Fibroblast of lung (primary cell): ENCODE data around the gene PCF11. TPM values are rescaled to one million over a fixed set of nuclear protein-coding genes. Genes with fewer than 3 reads are reported as not detected.

Experiments used
- DNase-seq, 2 donors: peaks; one replicate each; pipeline versions ENCODE4 v3.0.0 to v3.0.0-alpha.2; 2010; ENCODE audit warnings: low read depth in 2 of 2
- H2AFZ ChIP-seq: 2 replicates; pipeline ENCODE4 v1.5.1; 2012; ENCODE audit warnings: low read length, control low read depth, inconsistent platforms
- H3K27ac ChIP-seq: 2 replicates; pipeline ENCODE4 v1.5.1; 2011; ENCODE audit warnings: low read length, control low read depth; ENCODE audit not compliant: insufficient read depth
- H3K27me3 ChIP-seq: 2 replicates; pipeline ENCODE4 v1.5.1; 2011; ENCODE audit warnings: mild to moderate bottlenecking, low read length; ENCODE audit not compliant: control insufficient read depth, insufficient read depth
- H3K36me3 ChIP-seq: 2 replicates; pipeline ENCODE4 v1.5.1; 2011; ENCODE audit warnings: low read length; ENCODE audit not compliant: control insufficient read depth, insufficient read depth
- H3K4me1 ChIP-seq: 2 replicates; pipeline ENCODE4 v1.5.1; 2011; ENCODE audit warnings: low read length; ENCODE audit not compliant: control insufficient read depth, insufficient read depth; ENCODE audit errors: extremely low read depth
- H3K4me2 ChIP-seq: 2 replicates; pipeline ENCODE4 v1.5.1; 2011; ENCODE audit warnings: low read length, control low read depth; ENCODE audit not compliant: insufficient read depth; ENCODE audit errors: extremely low read depth
- H3K4me3 ChIP-seq, 4 experiments: fragments of 200-600 bp in 1 of 4; sonication (generic) in 1 of 4; replicated peaks in 1 of 4; 2 replicates each; pipeline ENCODE4 v1.5.1; 2011 to 2016; ENCODE audit warnings: low read length in 4 of 4, low read depth in 3 of 4, mild to moderate bottlenecking in 3 of 4, control low read depth in 2 of 4, inconsistent platforms in 1 of 4, mixed read lengths in 1 of 4; ENCODE audit not compliant: insufficient read depth in 1 of 4; ENCODE audit errors: control extremely low read depth in 1 of 4
- H3K79me2 ChIP-seq: 2 replicates; pipeline ENCODE4 v1.5.1; 2012; ENCODE audit warnings: mild to moderate bottlenecking, low read length, inconsistent platforms; ENCODE audit not compliant: control insufficient read depth, insufficient read depth
- H3K9ac ChIP-seq: 2 replicates; pipeline ENCODE4 v1.5.1; 2011; ENCODE audit warnings: mild to moderate bottlenecking, low read length, control low read depth; ENCODE audit not compliant: insufficient read depth
- H3K9me3 ChIP-seq: 2 replicates; pipeline ENCODE4 v1.5.1; 2012; ENCODE audit warnings: low read depth, low read length; ENCODE audit not compliant: control insufficient read depth, insufficient read depth
- H4K20me1 ChIP-seq: 2 replicates; pipeline ENCODE4 v1.5.1; 2011; ENCODE audit warnings: low read length; ENCODE audit not compliant: control insufficient read depth, insufficient read depth; ENCODE audit errors: extremely low read depth
- CTCF ChIP-seq, 2 donors: IDR thresholded peaks in 1 of 2; conservative IDR thresholded peaks in 1 of 2; 1 replicate in 1 of 2; 2 replicates in 1 of 2; pipeline ENCODE4 v1.5.1; 2011 to 2012; ENCODE audit warnings: low read length in 2 of 2, control low read depth in 1 of 2, inconsistent platforms in 1 of 2, low read depth in 1 of 2, mild to moderate bottlenecking in 1 of 2
- EZH2 ChIP-seq: IDR thresholded peaks from 2 replicates; pipeline ENCODE4 v1.5.1; 2012; ENCODE audit warnings: low read length, control low read depth, mild to moderate bottlenecking; ENCODE audit errors: missing control alignments
- polyA plus RNA-seq, 2 donors: library from polyadenylated mRNA; depleted of rRNA in 1 of 2; stranded (reverse) in 1 of 2; unstranded in 1 of 2; fragments of >200 nt; gene quantifications; 2 replicates each; pipeline ENCODE4 v1.2.1, GENCODE V29; 2011 to 2012; ENCODE audit warnings: missing spikeins in 1 of 2
- total RNA-seq: library from RNA; depleted of rRNA; stranded (reverse); fragments of >200 nt; gene quantifications from 2 replicates; pipeline ENCODE4 v1.2.1, GENCODE V29; 2014

The PCF11 gene
- total and polyA plus RNA-seq, 2 donors (not counting 1 experiment from before 2014, with no cell fraction given) = 26.6 to 44.8 TPM

GRCh38 chr11:83122050-83122449 lies 34.9 kb upstream of the PCF11 start:
- Histone ChIP-seq H3K36me3 (no peaks in the 10 kb centered on the region), H3K9me3 (no peaks in the 10 kb centered on the region), H3K4me3 (no peak overlapping the region), H4K20me1 (no peaks in the 10 kb centered on the region), H3K4me1 (peaks cover 4% of the 10 kb centered on the region), H3K27me3 (no peaks in the 10 kb centered on the region), H3K9ac (no peak overlapping the region), H3K79me2 (no peaks in the 10 kb centered on the region), H3K4me2 (no peak overlapping the region), H2AFZ (no peak overlapping the region), H3K27ac (no peak overlapping the region)
- DNase-seq = no peak
- no peak for TF ChIP-seq CTCF (conservative IDR thresholded peaks at IDR 0.05 in 1 of 2, IDR thresholded peaks at IDR 0.05 in 1 of 2; ENCODE audit: low read depth in 1 of 2, low read length in 2 of 2)
- TF ChIP-seq EZH2 = no peak

GRCh38 chr11:83122766-83123165 lies 34.2 kb upstream of the PCF11 start:
- Histone ChIP-seq H3K27ac (no peak overlapping the region), H3K79me2 (no peaks in the 10 kb centered on the region), H3K4me1 (peaks cover 2% of the 10 kb centered on the region), H3K36me3 (no peaks in the 10 kb centered on the region), H4K20me1 (no peaks in the 10 kb centered on the region), H3K4me3 (no peak overlapping the region), H3K9ac (no peak overlapping the region), H3K4me2 (no peak overlapping the region), H2AFZ (no peak overlapping the region), H3K27me3 (no peaks in the 10 kb centered on the region), H3K9me3 (no peaks in the 10 kb centered on the region)
- DNase-seq = no peak
- TF ChIP-seq EZH2 (no peak), CTCF (conservative IDR thresholded peaks at IDR 0.05 in 1 of 2, IDR thresholded peaks at IDR 0.05 in 1 of 2; ENCODE audit: low read depth in 1 of 2, low read length in 2 of 2) (no peak)

GRCh38 chr11:83124636-83125424 lies 32.1 kb upstream of the PCF11 start:
- H3K79me2 ChIP-seq = no peaks in the 10 kb centered on the region
- no peak overlapping the region for H2AFZ ChIP-seq
- H3K9me3 ChIP-seq = no peaks in the 10 kb centered on the region
- H3K4me3 ChIP-seq = no peak overlapping the region
- no peak for DNase-seq
- H3K4me1 ChIP-seq = no peaks in the 10 kb centered on the region
- no peak overlapping the region for H3K27ac ChIP-seq
- H4K20me1 ChIP-seq = no peaks in the 10 kb centered on the region
- TF ChIP-seq CTCF (conservative IDR thresholded peaks at IDR 0.05 in 1 of 2, IDR thresholded peaks at IDR 0.05 in 1 of 2; ENCODE audit: low read depth in 1 of 2, low read length in 2 of 2) = no peak
- no peak for TF ChIP-seq EZH2
- H3K36me3 ChIP-seq = no peaks in the 10 kb centered on the region
- no peak overlapping the region for H3K9ac ChIP-seq
- H3K4me2 ChIP-seq = no peak overlapping the region
- no peaks in the 10 kb centered on the region for H3K27me3 ChIP-seq
